Body of pancreas (tissue), 4 donors: ENCODE data around the gene SETBP1. TPM values are rescaled to one million over a fixed set of nuclear protein-coding genes. Genes with fewer than 3 reads are reported as not detected.

ENCODE experiments used
- ATAC-seq: fragments of 150-250 bp; one replicate; pipeline ENCODE4 v1.9.1; 2016
- DNase-seq, 4 donors: peaks; one replicate each; pipeline ENCODE4 v3.0.0-alpha.2; 2019
- H3K27ac ChIP-seq, 4 donors: fragments of 200-600 bp; sonication (generic); 1 replicate in 3 of 4; 2 replicates in 1 of 4; pipeline versions ENCODE4 v1.5.1 to v1.6.1; 2016 to 2019; ENCODE audit warnings: mild to moderate bottlenecking in 1 of 4, mixed read lengths in 1 of 4, moderate library complexity in 1 of 4
- H3K27me3 ChIP-seq, 2 donors: fragments of 200-600 bp; sonication (generic); one replicate each; pipeline ENCODE4 v1.6.0; 2016; ENCODE audit warnings: mild to moderate bottlenecking in 1 of 2
- H3K36me3 ChIP-seq, 2 donors: fragments of 200-600 bp; sonication (generic); replicated peaks in 1 of 2; 2 replicates each; pipeline ENCODE4 v1.5.1; 2016; ENCODE audit warnings: low read depth in 2 of 2; ENCODE audit not compliant: insufficient read depth in 1 of 2
- H3K4me1 ChIP-seq: fragments of 200-600 bp; sonication (generic); one replicate; pipeline ENCODE4 v1.6.0; 2016
- H3K4me3 ChIP-seq, 2 donors: fragments of 200-600 bp; sonication (generic); 1 replicate in 1 of 2; 2 replicates in 1 of 2; pipeline ENCODE4 v1.5.1; 2016 to 2019
- H3K9me3 ChIP-seq, 3 donors: fragments of 200-600 bp; sonication (generic); 1 replicate in 2 of 3; 2 replicates in 1 of 3; pipeline ENCODE4 v1.5.1; 2016
- POLR2A ChIP-seq, 3 donors: fragments of 450-650 bp; IDR thresholded peaks; one replicate each; pipeline ENCODE4 v1.6.1; 2016; ENCODE audit warnings: antibody characterized with exemption in 3 of 3, mild to moderate bottlenecking in 2 of 3
- WGBS, 2 donors: methylation state at CpG; one replicate each; pipeline ENCODE4 v1.1.5; 2017; 5-methylcytosine and 5-hydroxymethylcytosine counted together
- intact Hi-C: fragments of 100-400 bp; cut with DNase I; formaldehyde crosslinking; loops from one replicate; pipeline ENCODE4 v1.15.1; 2023
- total RNA-seq, 2 donors: library from RNA; depleted of rRNA; stranded (reverse); fragments of >200 nt; gene quantifications; one replicate each; pipeline ENCODE4 v1.1.0, GENCODE V29; 2016
- TF ChIP-seq, protein P1 (sequence below), 7 experiments: fragments of 450-650 bp in 4 of 7; fragments of 200-600 bp in 3 of 7; sonication (generic) in 3 of 7; IDR thresholded peaks; one replicate each; pipeline ENCODE4 v1.5.1; 2016 to 2019; ENCODE audit warnings: antibody characterized with exemption in 7 of 7

The SETBP1 gene
- total RNA-seq, 2 donors from 2014 or later = 23.6 to 37.2 TPM

- Histone ChIP-seq H3K4me1 (no peaks in the 10 kb centered on the region), H3K27ac (no peak overlapping the region), H3K4me3 (no peak overlapping the region), H3K9me3 (no peaks in the 10 kb centered on the region), H3K36me3 (no peaks in the 10 kb centered on the region), H3K27me3 (no peaks in the 10 kb centered on the region)
- intact Hi-C loops = no loop called here
- DNase-seq (no peak), ATAC-seq (no peak)
- TF ChIP-seq, protein P1, sequence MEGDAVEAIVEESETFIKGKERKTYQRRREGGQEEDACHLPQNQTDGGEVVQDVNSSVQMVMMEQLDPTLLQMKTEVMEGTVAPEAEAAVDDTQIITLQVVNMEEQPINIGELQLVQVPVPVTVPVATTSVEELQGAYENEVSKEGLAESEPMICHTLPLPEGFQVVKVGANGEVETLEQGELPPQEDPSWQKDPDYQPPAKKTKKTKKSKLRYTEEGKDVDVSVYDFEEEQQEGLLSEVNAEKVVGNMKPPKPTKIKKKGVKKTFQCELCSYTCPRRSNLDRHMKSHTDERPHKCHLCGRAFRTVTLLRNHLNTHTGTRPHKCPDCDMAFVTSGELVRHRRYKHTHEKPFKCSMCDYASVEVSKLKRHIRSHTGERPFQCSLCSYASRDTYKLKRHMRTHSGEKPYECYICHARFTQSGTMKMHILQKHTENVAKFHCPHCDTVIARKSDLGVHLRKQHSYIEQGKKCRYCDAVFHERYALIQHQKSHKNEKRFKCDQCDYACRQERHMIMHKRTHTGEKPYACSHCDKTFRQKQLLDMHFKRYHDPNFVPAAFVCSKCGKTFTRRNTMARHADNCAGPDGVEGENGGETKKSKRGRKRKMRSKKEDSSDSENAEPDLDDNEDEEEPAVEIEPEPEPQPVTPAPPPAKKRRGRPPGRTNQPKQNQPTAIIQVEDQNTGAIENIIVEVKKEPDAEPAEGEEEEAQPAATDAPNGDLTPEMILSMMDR (IDR thresholded peaks at IDR 0.05) = no peak
- TF ChIP-seq POLR2A (IDR thresholded peaks at IDR 0.05) = no peak
- 70 to 72% methylated on average over 5 of the region's 5 CpGs for WGBS, 2 donors
Measured at GRCh38 chr18:45103319-45104048, 422.8 kb downstream of the SETBP1 start.

DNA sequence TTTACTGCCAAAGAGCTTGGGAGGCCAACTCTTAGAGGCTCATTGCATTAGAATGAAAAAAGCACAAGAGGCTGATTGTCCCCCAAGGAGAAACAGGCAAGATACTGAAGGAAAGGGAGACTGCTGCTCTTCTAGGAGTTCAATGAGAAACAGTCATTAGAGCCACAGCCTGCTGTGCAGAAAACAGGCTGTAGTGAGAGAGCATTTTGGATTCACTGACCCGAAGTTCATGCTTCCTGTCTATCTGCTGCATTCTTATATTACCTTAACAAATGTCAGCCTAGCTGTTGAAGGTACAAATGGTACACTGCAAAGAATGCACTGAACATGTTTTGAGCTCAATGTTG lies 423.3 kb downstream of the SETBP1 start:
- TF ChIP-seq, protein P1 (IDR thresholded peaks at IDR 0.05) = no peak
- TF ChIP-seq POLR2A (IDR thresholded peaks at IDR 0.05) = no peak
- DNase-seq (no peak), ATAC-seq (no peak)
- Histone ChIP-seq H3K9me3 (no peaks in the 10 kb centered on the region), H3K27me3 (no peaks in the 10 kb centered on the region), H3K36me3 (no peaks in the 10 kb centered on the region), H3K4me3 (no peak overlapping the region), H3K27ac (no peak overlapping the region), H3K4me1 (no peaks in the 10 kb centered on the region)
- intact Hi-C loops = no loop called here
- 56 to 83% methylated on average over 1 of the region's 1 CpG for WGBS, 2 donors

DNA sequence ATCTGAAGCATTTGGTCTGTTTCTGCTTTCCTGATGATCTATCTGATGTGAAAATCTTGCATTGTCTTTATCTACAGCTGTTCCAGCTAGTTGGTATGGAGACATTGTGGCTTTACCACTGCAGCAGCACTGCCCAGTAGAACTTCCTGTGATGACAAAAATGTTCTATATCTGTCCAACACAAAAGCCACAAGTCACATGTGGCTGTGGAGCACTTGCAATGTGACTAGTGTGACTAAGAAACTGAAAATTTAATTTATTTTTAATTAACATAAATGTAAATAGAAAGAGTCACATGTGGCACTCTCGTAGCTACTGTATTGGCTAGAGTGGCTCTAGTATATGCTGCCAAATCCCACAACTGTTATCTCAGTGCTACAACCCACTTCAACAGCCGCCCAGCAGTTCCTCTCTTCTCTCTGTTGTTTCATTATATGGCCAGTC lies 425.7 kb downstream of the SETBP1 start:
- 62 to 65% methylated on average over 2 of the region's 2 CpGs for WGBS, 2 donors
- DNase-seq = peak in 1 of 4 donors; percentile 40
- no peak overlapping the region for H3K27ac ChIP-seq
- no peak for ATAC-seq
- intact Hi-C loops = no loop called here
- H3K9me3 ChIP-seq = no peaks in the 10 kb centered on the region
- TF ChIP-seq, protein P1 (IDR thresholded peaks at IDR 0.05) = no peak
- no peak for TF ChIP-seq POLR2A (IDR thresholded peaks at IDR 0.05)
- no peaks in the 10 kb centered on the region for H3K27me3 ChIP-seq
- H3K4me3 ChIP-seq = no peak overlapping the region
- no peaks in the 10 kb centered on the region for H3K36me3 ChIP-seq
- H3K4me1 ChIP-seq = no peaks in the 10 kb centered on the region

DNA sequence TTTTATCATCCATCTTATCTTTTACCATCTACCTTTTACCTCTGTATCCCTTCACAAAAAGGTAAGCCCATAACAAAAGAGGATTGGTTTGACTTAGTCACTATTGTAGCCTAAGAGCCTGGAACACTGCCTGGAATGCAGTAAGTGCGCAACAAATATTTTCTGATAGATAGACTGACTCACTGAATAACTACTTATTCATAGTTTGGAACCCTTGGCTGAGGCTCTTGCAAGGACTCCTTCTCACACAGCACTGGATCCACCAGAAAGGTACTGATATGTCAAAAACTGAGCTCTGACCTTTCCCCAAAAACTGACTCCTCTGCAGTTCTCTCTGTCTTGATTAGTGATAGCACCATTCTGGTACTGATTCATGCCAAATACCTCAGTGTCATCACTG lies 426.7 kb downstream of the SETBP1 start:
- no peak for ATAC-seq
- DNase-seq = no peak
- Histone ChIP-seq H3K27ac (no peak overlapping the region), H3K4me1 (no peaks in the 10 kb centered on the region), H3K4me3 (no peak overlapping the region), H3K36me3 (no peaks in the 10 kb centered on the region), H3K27me3 (no peaks in the 10 kb centered on the region), H3K9me3 (no peaks in the 10 kb centered on the region)
- intact Hi-C loops = no loop called here
- TF ChIP-seq POLR2A (IDR thresholded peaks at IDR 0.05) = no peak
- TF ChIP-seq, protein P1 (IDR thresholded peaks at IDR 0.05) = no peak
- 95 to 96% methylated on average over 1 of the region's 1 CpG for WGBS, 2 donors

- no peak for DNase-seq
- intact Hi-C loops = no loop called here
Measured at GRCh38 chr18:45108754-45109153, 428.1 kb downstream of the SETBP1 start.

More at GRCh38 chr18:45108754-45109153, 428.1 kb downstream of the SETBP1 start:
- WGBS, 2 donors = 84 to 91% methylated on average over 7 of the region's 7 CpGs
- no peak for ATAC-seq
- no peak overlapping the region for H3K27ac ChIP-seq
- TF ChIP-seq POLR2A (IDR thresholded peaks at IDR 0.05) = no peak
- TF ChIP-seq, protein P1 (IDR thresholded peaks at IDR 0.05) = no peak
- no peaks in the 10 kb centered on the region for H3K36me3 ChIP-seq
- H3K4me3 ChIP-seq = no peak overlapping the region
- no peaks in the 10 kb centered on the region for H3K27me3 ChIP-seq
- H3K4me1 ChIP-seq = no peaks in the 10 kb centered on the region
- no peaks in the 10 kb centered on the region for H3K9me3 ChIP-seq
